KMS-11 (cell line): ENCODE data around the gene TOR2A.
A peak's percentile ranks its signal among the peaks of the same experiment; 100 is the strongest.

Source experiments
- H2AFZ ChIP-seq: fragments of 200-600 bp; sonication (generic); 2 replicates; pipeline ENCODE4 v1.6.1; 2016; ENCODE audit warnings: antibody characterized with exemption, mixed run types, low read depth
- H3K27ac ChIP-seq: fragments of 200-600 bp; sonication (generic); 2 replicates; pipeline ENCODE4 v1.6.1; 2016; ENCODE audit warnings: mild to moderate bottlenecking, mixed run types
- H3K27me3 ChIP-seq: fragments of 200-600 bp; sonication (generic); 2 replicates; pipeline ENCODE4 v1.6.1; 2017; ENCODE audit warnings: mild to moderate bottlenecking, low read depth, mixed run types, moderate library complexity; ENCODE audit not compliant: insufficient read depth
- H3K36me3 ChIP-seq: fragments of 200-600 bp; sonication (generic); 2 replicates; pipeline ENCODE4 v1.6.1; 2017; ENCODE audit warnings: mild to moderate bottlenecking, mixed run types; ENCODE audit not compliant: insufficient read depth
- H3K4me1 ChIP-seq: fragments of 200-600 bp; sonication (generic); 2 replicates; pipeline ENCODE4 v1.6.1; 2016; ENCODE audit warnings: mild to moderate bottlenecking, low read depth, mixed run types; ENCODE audit not compliant: poor library complexity, severe bottlenecking
- H3K4me2 ChIP-seq: fragments of 200-600 bp; sonication (generic); 2 replicates; pipeline ENCODE4 v1.7.0; 2016; ENCODE audit warnings: mild to moderate bottlenecking, mixed run types
- H3K4me3 ChIP-seq: fragments of 200-600 bp; sonication (generic); IDR thresholded peaks from 2 replicates; pipeline ENCODE4 v1.6.1; 2017; ENCODE audit warnings: low read depth, low read length, mixed read lengths; ENCODE audit not compliant: insufficient read depth
- H3K79me2 ChIP-seq: fragments of 200-600 bp; sonication (generic); 2 replicates; pipeline ENCODE4 v1.6.1; 2016; ENCODE audit warnings: low read depth, mixed run types; ENCODE audit not compliant: insufficient read depth
- H3K9ac ChIP-seq: fragments of 200-600 bp; sonication (generic); 2 replicates; pipeline ENCODE4 v1.6.1; 2016; ENCODE audit warnings: mild to moderate bottlenecking, mixed run types
- H4K20me1 ChIP-seq: fragments of 200-600 bp; sonication (generic); 2 replicates; pipeline ENCODE4 v1.6.1; 2016; ENCODE audit warnings: mild to moderate bottlenecking, mixed run types; ENCODE audit not compliant: insufficient read depth
- TF ChIP-seq, protein P1 (sequence below): fragments of 200-600 bp; sonication (generic); conservative IDR thresholded peaks from 2 replicates; pipeline ENCODE4 v1.6.1; 2017; ENCODE audit warnings: low read depth, mild to moderate bottlenecking, antibody characterized with exemption, low read length, moderate library complexity, mixed read lengths

TOR2A gene

DNA sequence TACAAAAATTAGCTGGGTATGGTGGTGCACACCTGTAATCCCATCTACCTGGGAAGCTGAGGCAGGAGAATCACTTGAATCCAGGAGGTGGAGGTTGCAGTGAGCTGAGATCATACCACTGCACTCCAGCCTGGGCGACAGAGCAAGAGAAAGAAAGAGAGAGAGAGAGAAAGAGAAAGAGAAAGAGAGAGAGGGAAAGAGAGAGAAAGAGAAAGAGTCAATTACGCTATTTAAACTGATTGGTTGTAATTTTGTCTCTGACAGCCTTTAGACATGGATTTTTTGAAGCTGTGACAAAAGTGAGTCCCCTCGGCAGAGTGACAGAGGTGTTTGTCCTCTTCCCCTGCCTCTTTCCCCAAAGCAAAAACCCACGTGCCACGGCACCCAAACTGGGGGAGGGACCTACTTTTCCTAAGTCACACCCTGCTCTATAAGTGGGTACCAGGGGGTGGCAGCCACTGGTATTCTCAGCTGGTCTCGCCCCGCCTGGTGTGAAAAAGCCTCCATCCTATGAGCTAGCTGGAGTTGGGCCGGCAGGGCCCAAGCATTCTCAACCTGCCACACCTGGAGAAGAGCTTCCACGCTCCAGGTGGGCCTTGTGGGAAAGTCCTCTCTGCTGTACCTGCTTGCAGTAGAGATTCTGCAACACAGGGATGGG, 31.7 kb downstream of the TOR2A start:
- Histone ChIP-seq H2AFZ (no peak overlapping the region), H3K4me1 (peaks cover 13% of the 10 kb centered on the region), H3K27me3 (no peaks in the 10 kb centered on the region), H3K36me3 (no peaks in the 10 kb centered on the region), H3K9ac (no peak overlapping the region), H3K4me3 (no peak overlapping the region), H3K27ac (no peak overlapping the region), H3K79me2 (no peaks in the 10 kb centered on the region), H3K4me2 (no peak overlapping the region), H4K20me1 (no peaks in the 10 kb centered on the region)
- TF ChIP-seq, protein P1, sequence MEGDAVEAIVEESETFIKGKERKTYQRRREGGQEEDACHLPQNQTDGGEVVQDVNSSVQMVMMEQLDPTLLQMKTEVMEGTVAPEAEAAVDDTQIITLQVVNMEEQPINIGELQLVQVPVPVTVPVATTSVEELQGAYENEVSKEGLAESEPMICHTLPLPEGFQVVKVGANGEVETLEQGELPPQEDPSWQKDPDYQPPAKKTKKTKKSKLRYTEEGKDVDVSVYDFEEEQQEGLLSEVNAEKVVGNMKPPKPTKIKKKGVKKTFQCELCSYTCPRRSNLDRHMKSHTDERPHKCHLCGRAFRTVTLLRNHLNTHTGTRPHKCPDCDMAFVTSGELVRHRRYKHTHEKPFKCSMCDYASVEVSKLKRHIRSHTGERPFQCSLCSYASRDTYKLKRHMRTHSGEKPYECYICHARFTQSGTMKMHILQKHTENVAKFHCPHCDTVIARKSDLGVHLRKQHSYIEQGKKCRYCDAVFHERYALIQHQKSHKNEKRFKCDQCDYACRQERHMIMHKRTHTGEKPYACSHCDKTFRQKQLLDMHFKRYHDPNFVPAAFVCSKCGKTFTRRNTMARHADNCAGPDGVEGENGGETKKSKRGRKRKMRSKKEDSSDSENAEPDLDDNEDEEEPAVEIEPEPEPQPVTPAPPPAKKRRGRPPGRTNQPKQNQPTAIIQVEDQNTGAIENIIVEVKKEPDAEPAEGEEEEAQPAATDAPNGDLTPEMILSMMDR, result no peak

DNA sequence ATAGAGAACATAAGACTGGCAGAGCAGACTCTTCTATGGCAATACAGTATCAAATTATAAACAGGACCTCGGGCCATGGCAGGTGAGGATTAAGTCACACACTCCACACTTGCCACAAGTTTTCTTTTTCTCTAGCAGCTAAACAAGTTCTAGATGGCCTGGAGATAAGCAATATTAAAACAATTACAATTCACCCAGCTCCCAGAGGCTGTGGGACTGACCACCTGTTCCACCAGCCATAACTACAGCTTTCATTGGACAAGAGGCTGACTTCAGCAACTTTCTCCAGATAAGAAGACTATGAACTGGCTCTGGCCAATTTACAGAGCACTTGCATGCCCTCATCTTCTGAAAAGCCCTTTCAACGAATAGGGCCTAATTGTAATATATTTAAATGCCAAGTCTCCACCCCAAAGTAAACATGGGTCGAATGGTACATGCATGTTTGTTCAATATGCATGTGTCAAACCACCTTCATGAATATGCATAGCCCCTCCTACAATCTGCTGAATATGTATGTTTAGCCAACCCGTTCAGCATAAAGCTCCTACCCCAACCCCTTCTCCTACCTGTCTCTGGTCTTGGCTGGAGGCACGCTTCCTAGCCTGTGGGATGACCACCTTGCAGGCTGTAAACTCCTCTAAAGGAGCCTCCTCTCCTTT, 34.4 kb downstream of the TOR2A start:
- TF ChIP-seq, protein P1, result no peak
- Histone ChIP-seq H3K27me3 (no peaks in the 10 kb centered on the region), H3K27ac (0 out of 2 replicates have a peak overlapping the region, but pooled peaks have one; percentile 5), H2AFZ (no peak overlapping the region), H3K4me2 (no peak overlapping the region), H3K36me3 (no peaks in the 10 kb centered on the region), H3K4me3 (no peak overlapping the region), H4K20me1 (no peaks in the 10 kb centered on the region), H3K9ac (no peak overlapping the region), H3K79me2 (no peaks in the 10 kb centered on the region), H3K4me1 (peaks cover 13% of the 10 kb centered on the region)

- Histone ChIP-seq H2AFZ (no peak overlapping the region), H3K36me3 (no peaks in the 10 kb centered on the region)
- TF ChIP-seq, protein P1, result no peak
These were observed 35.0 kb downstream of the TOR2A start for GRCh38 chr9:127700140-127700539.

GRCh38 chr9:127698985-127699670, 36.0 kb downstream of the TOR2A start:
- Histone ChIP-seq H3K79me2 (no peaks in the 10 kb centered on the region), H2AFZ (no peak overlapping the region), H4K20me1 (no peaks in the 10 kb centered on the region), H3K4me3 (no peak overlapping the region), H3K9ac (no peak overlapping the region), H3K4me1 (peaks cover 13% of the 10 kb centered on the region), H3K36me3 (no peaks in the 10 kb centered on the region), H3K27me3 (no peaks in the 10 kb centered on the region), H3K27ac (no peak overlapping the region), H3K4me2 (no peak overlapping the region)
- TF ChIP-seq, protein P1, result no peak

More at GRCh38 chr9:127700140-127700539, 35.0 kb downstream of the TOR2A start:
- no peak overlapping the region for H3K9ac ChIP-seq
- H3K79me2 ChIP-seq, result no peaks in the 10 kb centered on the region
- no peaks in the 10 kb centered on the region for H4K20me1 ChIP-seq
- peaks cover 13% of the 10 kb centered on the region for H3K4me1 ChIP-seq
- H3K27me3 ChIP-seq, result no peaks in the 10 kb centered on the region
- no peak overlapping the region for H3K4me2 ChIP-seq
- H3K27ac ChIP-seq, result 0 out of 2 replicates have a peak overlapping the region, but pooled peaks have one; percentile 5
- H3K4me3 ChIP-seq, result no peak overlapping the region
